ENCODE measurements around the gene DYNLRB2. TPM values are rescaled to one million over a fixed set of nuclear protein-coding genes. Genes with fewer than 3 reads are reported as not detected.

Gene DYNLRB2
- total RNA-seq (2014; rRNA removed; shearing (Covaris generic); ENCODE audit: low replicate concordance), result not detected in 2 replicates

- Histone ChIP-seq H3K79me2 (ENCODE audit: low read length) (no peaks in the 10 kb centered on the region), H3K9me2 (replicated peaks; ENCODE audit: insufficient read depth, low read length) (no peaks in the 10 kb centered on the region), H3K27me3 (ENCODE audit: low read length) (no peaks in the 10 kb centered on the region), H4K20me1 (ENCODE audit: insufficient read depth, low read depth, low read length) (no peaks in the 10 kb centered on the region), H3K9ac (ENCODE audit: low read length) (peak within 1 kb of the TSS; percentile 49; the same call in 1 of the 2 replicates), H3K4me1 (ENCODE audit: low read length) (peaks cover 7% of the 10 kb centered on the region), H3K27ac (ENCODE audit: low read length) (no peak within 1 kb of the TSS), H3K36me3 (ENCODE audit: insufficient read depth, low read length) (no peaks in the 10 kb centered on the region), H3K4me3 (ENCODE audit: low read length) (peak within 1 kb of the TSS; percentile 66), H3K4me2 (ENCODE audit: low read depth, low read length, poor library complexity, severe bottlenecking) (peak within 1 kb of the TSS; percentile 65), H2AFZ (ENCODE audit: low read length) (peak within 1 kb of the TSS; percentile 92), H3K9me3 (ENCODE audit: low read length) (no peaks in the 10 kb centered on the region)
- DNase-seq, result peak; percentile 91
These were observed at the start of gene DYNLRB2 for GRCh38 chr16:80540516-80541305. TSS of gene DYNLRB2 (plus strand) at chr16:80540993. CDS start at chr16:80541077, 84 bp downstream.

- Histone ChIP-seq H3K9me3 (ENCODE audit: low read length) (no peaks in the 10 kb centered on the region), H3K36me3 (ENCODE audit: insufficient read depth, low read length) (no peaks in the 10 kb centered on the region), H3K9ac (ENCODE audit: low read length) (no peak overlapping the region), H3K4me3 (ENCODE audit: low read length) (no peak overlapping the region), H3K27me3 (ENCODE audit: low read length) (no peaks in the 10 kb centered on the region), H3K4me2 (ENCODE audit: low read depth, low read length, poor library complexity, severe bottlenecking) (no peak overlapping the region), H3K4me1 (ENCODE audit: low read length) (no peaks in the 10 kb centered on the region), H3K27ac (ENCODE audit: low read length) (no peak overlapping the region), H2AFZ (ENCODE audit: low read length) (no peak overlapping the region), H4K20me1 (ENCODE audit: insufficient read depth, low read depth, low read length) (no peaks in the 10 kb centered on the region), H3K9me2 (replicated peaks; ENCODE audit: insufficient read depth, low read length) (no peaks in the 10 kb centered on the region), H3K79me2 (ENCODE audit: low read length) (no peaks in the 10 kb centered on the region)
- DNase-seq, result no peak
These were observed 40.5 kb upstream of the DYNLRB2 start for GRCh38 chr16:80500116-80500859.

- Histone ChIP-seq H3K4me2 (ENCODE audit: low read depth, low read length, poor library complexity, severe bottlenecking) (no peak overlapping the region), H3K9me3 (ENCODE audit: low read length) (no peaks in the 10 kb centered on the region), H3K4me3 (ENCODE audit: low read length) (no peak overlapping the region), H3K79me2 (ENCODE audit: low read length) (no peaks in the 10 kb centered on the region), H3K9ac (ENCODE audit: low read length) (no peak overlapping the region), H3K9me2 (replicated peaks; ENCODE audit: insufficient read depth, low read length) (no peaks in the 10 kb centered on the region), H3K4me1 (ENCODE audit: low read length) (no peaks in the 10 kb centered on the region), H4K20me1 (ENCODE audit: insufficient read depth, low read depth, low read length) (no peaks in the 10 kb centered on the region), H2AFZ (ENCODE audit: low read length) (no peak overlapping the region), H3K27ac (ENCODE audit: low read length) (no peak overlapping the region), H3K27me3 (ENCODE audit: low read length) (no peaks in the 10 kb centered on the region), H3K36me3 (ENCODE audit: insufficient read depth, low read length) (no peaks in the 10 kb centered on the region)
- DNase-seq, result no peak
These were observed 39.8 kb upstream of the DYNLRB2 start for GRCh38 chr16:80500961-80501525.

GRCh38 chr16:80503107-80503506, 37.7 kb upstream of the DYNLRB2 start:
- Histone ChIP-seq H3K79me2 (ENCODE audit: low read length) (no peaks in the 10 kb centered on the region), H3K4me2 (ENCODE audit: low read depth, low read length, poor library complexity, severe bottlenecking) (no peak overlapping the region), H3K4me1 (ENCODE audit: low read length) (no peaks in the 10 kb centered on the region), H3K9me2 (replicated peaks; ENCODE audit: insufficient read depth, low read length) (no peaks in the 10 kb centered on the region), H4K20me1 (ENCODE audit: insufficient read depth, low read depth, low read length) (no peaks in the 10 kb centered on the region), H3K9me3 (ENCODE audit: low read length) (no peaks in the 10 kb centered on the region), H3K36me3 (ENCODE audit: insufficient read depth, low read length) (no peaks in the 10 kb centered on the region), H3K27ac (ENCODE audit: low read length) (no peak overlapping the region), H2AFZ (ENCODE audit: low read length) (no peak overlapping the region), H3K27me3 (ENCODE audit: low read length) (no peaks in the 10 kb centered on the region), H3K9ac (ENCODE audit: low read length) (no peak overlapping the region), H3K4me3 (ENCODE audit: low read length) (no peak overlapping the region)
- DNase-seq, result no peak

- no peak overlapping the region for H3K4me3 ChIP-seq (ENCODE audit: low read length)
- no peaks in the 10 kb centered on the region for H3K9me2 ChIP-seq (replicated peaks; ENCODE audit: insufficient read depth, low read length)
- no peaks in the 10 kb centered on the region for H3K79me2 ChIP-seq (ENCODE audit: low read length)
- no peak overlapping the region for H3K9ac ChIP-seq (ENCODE audit: low read length)
- no peak for DNase-seq
- H3K4me2 ChIP-seq (ENCODE audit: low read depth, low read length, poor library complexity, severe bottlenecking), result no peak overlapping the region
- no peak overlapping the region for H2AFZ ChIP-seq (ENCODE audit: low read length)
- no peaks in the 10 kb centered on the region for H4K20me1 ChIP-seq (ENCODE audit: insufficient read depth, low read depth, low read length)
- H3K4me1 ChIP-seq (ENCODE audit: low read length), result no peaks in the 10 kb centered on the region
- no peaks in the 10 kb centered on the region for H3K36me3 ChIP-seq (ENCODE audit: insufficient read depth, low read length)
- no peaks in the 10 kb centered on the region for H3K27me3 ChIP-seq (ENCODE audit: low read length)
- no peaks in the 10 kb centered on the region for H3K9me3 ChIP-seq (ENCODE audit: low read length)
- no peak overlapping the region for H3K27ac ChIP-seq (ENCODE audit: low read length)
These were observed 33.3 kb upstream of the DYNLRB2 start for GRCh38 chr16:80507538-80507937.

GRCh38 chr16:80509872-80510271, 30.9 kb upstream of the DYNLRB2 start:
- no peak overlapping the region for H2AFZ ChIP-seq (ENCODE audit: low read length)
- no peaks in the 10 kb centered on the region for H4K20me1 ChIP-seq (ENCODE audit: insufficient read depth, low read depth, low read length)
- no peaks in the 10 kb centered on the region for H3K9me3 ChIP-seq (ENCODE audit: low read length)
- H3K79me2 ChIP-seq (ENCODE audit: low read length), result no peaks in the 10 kb centered on the region
- DNase-seq, result no peak
- H3K4me3 ChIP-seq (ENCODE audit: low read length), result no peak overlapping the region
- no peak overlapping the region for H3K27ac ChIP-seq (ENCODE audit: low read length)
- no peaks in the 10 kb centered on the region for H3K4me1 ChIP-seq (ENCODE audit: low read length)
- H3K27me3 ChIP-seq (ENCODE audit: low read length), result no peaks in the 10 kb centered on the region
- H3K4me2 ChIP-seq (ENCODE audit: low read depth, low read length, poor library complexity, severe bottlenecking), result no peak overlapping the region
- H3K9me2 ChIP-seq (replicated peaks; ENCODE audit: insufficient read depth, low read length), result no peaks in the 10 kb centered on the region
- H3K36me3 ChIP-seq (ENCODE audit: insufficient read depth, low read length), result no peaks in the 10 kb centered on the region
- no peak overlapping the region for H3K9ac ChIP-seq (ENCODE audit: low read length)

- Histone ChIP-seq H3K27me3 (ENCODE audit: low read length) (no peaks in the 10 kb centered on the region), H3K27ac (ENCODE audit: low read length) (no peak overlapping the region), H3K4me1 (ENCODE audit: low read length) (no peaks in the 10 kb centered on the region), H3K4me3 (ENCODE audit: low read length) (no peak overlapping the region), H2AFZ (ENCODE audit: low read length) (no peak overlapping the region), H3K9ac (ENCODE audit: low read length) (no peak overlapping the region), H4K20me1 (ENCODE audit: insufficient read depth, low read depth, low read length) (no peaks in the 10 kb centered on the region), H3K79me2 (ENCODE audit: low read length) (no peaks in the 10 kb centered on the region), H3K4me2 (ENCODE audit: low read depth, low read length, poor library complexity, severe bottlenecking) (no peak overlapping the region), H3K9me2 (replicated peaks; ENCODE audit: insufficient read depth, low read length) (no peaks in the 10 kb centered on the region), H3K36me3 (ENCODE audit: insufficient read depth, low read length) (no peaks in the 10 kb centered on the region), H3K9me3 (ENCODE audit: low read length) (no peaks in the 10 kb centered on the region)
- DNase-seq, result no peak
These were observed 28.8 kb upstream of the DYNLRB2 start for GRCh38 chr16:80511824-80512592.

- Histone ChIP-seq H3K27me3 (ENCODE audit: low read length) (no peaks in the 10 kb centered on the region), H2AFZ (ENCODE audit: low read length) (no peak overlapping the region), H3K4me2 (ENCODE audit: low read depth, low read length, poor library complexity, severe bottlenecking) (no peak overlapping the region), H3K4me3 (ENCODE audit: low read length) (no peak overlapping the region), H3K9me3 (ENCODE audit: low read length) (no peaks in the 10 kb centered on the region), H3K79me2 (ENCODE audit: low read length) (no peaks in the 10 kb centered on the region), H3K36me3 (ENCODE audit: insufficient read depth, low read length) (no peaks in the 10 kb centered on the region), H4K20me1 (ENCODE audit: insufficient read depth, low read depth, low read length) (no peaks in the 10 kb centered on the region), H3K9me2 (replicated peaks; ENCODE audit: insufficient read depth, low read length) (no peaks in the 10 kb centered on the region), H3K27ac (ENCODE audit: low read length) (no peak overlapping the region), H3K9ac (ENCODE audit: low read length) (no peak overlapping the region), H3K4me1 (ENCODE audit: low read length) (no peaks in the 10 kb centered on the region)
- no peak for DNase-seq
These were observed 28.3 kb upstream of the DYNLRB2 start for GRCh38 chr16:80512593-80512853.

Data from Karpas-422 (cell line).